ENCODE measurements around the gene UVRAG.

UVRAG gene

GRCh38 chr11:76119779-76120178 is 304.8 kb downstream of the UVRAG start:
- Histone ChIP-seq H3K79me2 (ENCODE audit: low read length) (no peaks in the 10 kb centered on the region), H3K27ac (ENCODE audit: low read length) (no peak overlapping the region), H3K36me3 (replicated peaks; ENCODE audit: low read depth, low read length) (peaks cover 28% of the 10 kb centered on the region), H3K9me3 (ENCODE audit: insufficient read depth, low read length) (no peaks in the 10 kb centered on the region), H3K9ac (ENCODE audit: low read length) (no peak overlapping the region), H2AFZ (ENCODE audit: low read depth, low read length) (no peak overlapping the region), H4K20me1 (ENCODE audit: insufficient read depth, low read length) (peaks cover 18% of the 10 kb centered on the region; the same call in 1 of the 2 replicates), H3K27me3 (ENCODE audit: low read depth, low read length) (no peaks in the 10 kb centered on the region), H3K4me1 (ENCODE audit: low read length) (peaks cover 20% of the 10 kb centered on the region), H3K4me3 (ENCODE audit: low read length) (no peak overlapping the region), H3K4me2 (ENCODE audit: low read length) (no peak overlapping the region)
- TF ChIP-seq CTCF (IDR thresholded peaks at IDR 0.05; ENCODE audit: low read depth, low read length) (no peak), EZH2phosphoT487 (IDR thresholded peaks at IDR 0.05; ENCODE audit: low read depth) (no peak)

- Histone ChIP-seq H3K4me3 (ENCODE audit: low read length) (no peak overlapping the region), H3K79me2 (ENCODE audit: low read length) (no peaks in the 10 kb centered on the region), H3K4me1 (ENCODE audit: low read length) (peaks cover 24% of the 10 kb centered on the region), H3K27me3 (ENCODE audit: low read depth, low read length) (no peaks in the 10 kb centered on the region), H3K9ac (ENCODE audit: low read length) (no peak overlapping the region), H3K36me3 (replicated peaks; ENCODE audit: low read depth, low read length) (peaks cover 20% of the 10 kb centered on the region), H3K9me3 (ENCODE audit: insufficient read depth, low read length) (no peaks in the 10 kb centered on the region), H3K4me2 (ENCODE audit: low read length) (no peak overlapping the region), H4K20me1 (ENCODE audit: insufficient read depth, low read length) (peaks cover 18% of the 10 kb centered on the region; the same call in 1 of the 2 replicates), H2AFZ (ENCODE audit: low read depth, low read length) (no peak overlapping the region), H3K27ac (ENCODE audit: low read length) (no peak overlapping the region)
- TF ChIP-seq EZH2phosphoT487 (IDR thresholded peaks at IDR 0.05; ENCODE audit: low read depth) (no peak), CTCF (IDR thresholded peaks at IDR 0.05; ENCODE audit: low read depth, low read length) (no peak)
Measured at GRCh38 chr11:76120513-76121101, 305.6 kb downstream of the UVRAG start.

GRCh38 chr11:76123248-76123647 is 308.2 kb downstream of the UVRAG start:
- Histone ChIP-seq H3K36me3 (replicated peaks; ENCODE audit: low read depth, low read length) (peaks cover 16% of the 10 kb centered on the region), H3K9me3 (ENCODE audit: insufficient read depth, low read length) (no peaks in the 10 kb centered on the region), H3K4me2 (ENCODE audit: low read length) (no peak overlapping the region), H3K79me2 (ENCODE audit: low read length) (no peaks in the 10 kb centered on the region), H2AFZ (ENCODE audit: low read depth, low read length) (no peak overlapping the region), H3K9ac (ENCODE audit: low read length) (no peak overlapping the region), H3K27me3 (ENCODE audit: low read depth, low read length) (no peaks in the 10 kb centered on the region), H3K4me3 (ENCODE audit: low read length) (no peak overlapping the region), H3K4me1 (ENCODE audit: low read length) (peaks cover 20% of the 10 kb centered on the region), H3K27ac (ENCODE audit: low read length) (no peak overlapping the region), H4K20me1 (ENCODE audit: insufficient read depth, low read length) (peaks cover 19% of the 10 kb centered on the region; the same call in 1 of the 2 replicates)
- TF ChIP-seq EZH2phosphoT487 (IDR thresholded peaks at IDR 0.05; ENCODE audit: low read depth): no peak
- TF ChIP-seq CTCF (IDR thresholded peaks at IDR 0.05; ENCODE audit: low read depth, low read length): no peak

GRCh38 chr11:76124905-76125770 is 310.1 kb downstream of the UVRAG start:
- peaks cover 16% of the 10 kb centered on the region for H3K36me3 ChIP-seq (replicated peaks; ENCODE audit: low read depth, low read length)
- peak overlapping the region; percentile 22; the same call in 1 of the 2 replicates for H3K27ac ChIP-seq (ENCODE audit: low read length)
- TF ChIP-seq CTCF (IDR thresholded peaks at IDR 0.05; ENCODE audit: low read depth, low read length) (no peak), EZH2phosphoT487 (IDR thresholded peaks at IDR 0.05; ENCODE audit: low read depth) (no peak)
- H3K27me3 ChIP-seq (ENCODE audit: low read depth, low read length): no peaks in the 10 kb centered on the region
- no peak overlapping the region for H2AFZ ChIP-seq (ENCODE audit: low read depth, low read length)
- H3K9ac ChIP-seq (ENCODE audit: low read length): no peak overlapping the region
- no peak overlapping the region for H3K4me3 ChIP-seq (ENCODE audit: low read length)
- no peaks in the 10 kb centered on the region for H3K79me2 ChIP-seq (ENCODE audit: low read length)
- peaks cover 12% of the 10 kb centered on the region for H3K4me1 ChIP-seq (ENCODE audit: low read length)
- peaks cover 22% of the 10 kb centered on the region; the same call in 1 of the 2 replicates for H4K20me1 ChIP-seq (ENCODE audit: insufficient read depth, low read length)
- peak overlapping the region; percentile 9; the same call in 1 of the 2 replicates for H3K4me2 ChIP-seq (ENCODE audit: low read length)
- H3K9me3 ChIP-seq (ENCODE audit: insufficient read depth, low read length): no peaks in the 10 kb centered on the region

Data from OCI-LY3 (cell line).